Esophagus mucosa (tissue), 1 donor: ENCODE results near the gene ZNF865. TPM values are rescaled to one million over a fixed set of nuclear protein-coding genes. Genes with fewer than 3 reads are reported as not detected.

Experiments used
- ATAC-seq: fragments of 200-7000 bp; cut with Tn5 transposase; one replicate; pipeline ENCODE4 v1.9.1; 2020
- total RNA-seq: library from RNA; stranded (reverse); gene quantifications from one replicate; pipeline ENCODE4 v1.2.4, GENCODE V29; 2023
- donor health status: DM: yes; HTN: yes; CAD: no.

ZNF865 gene
- total RNA-seq, 1 donor from 2014 or later, result 5.3 TPM

GRCh38 chr19:55647732-55648584 lies 42.5 kb downstream of the ZNF865 start, which contains the start of gene CCDC106:
Gene CCDC106 (plus strand): TSS chr19:55648212. CDS start chr19:55649047, 835 bp downstream.
- ATAC-seq, result peak; percentile 21

GRCh38 chr19:55648585-55649267 lies 43.3 kb downstream of the ZNF865 start:
- ATAC-seq, result no peak

- no peak for ATAC-seq
Measured at GRCh38 chr19:55649268-55650125, 44.0 kb downstream of the ZNF865 start.

GRCh38 chr19:55650126-55650557 lies 44.7 kb downstream of the ZNF865 start:
- ATAC-seq, result no peak

GRCh38 chr19:55650602-55651230 lies 45.3 kb downstream of the ZNF865 start:
- no peak for ATAC-seq

GRCh38 chr19:55651236-55651635 lies 45.8 kb downstream of the ZNF865 start:
- no peak for ATAC-seq

- ATAC-seq, result no peak
Measured at GRCh38 chr19:55652311-55653128, 47.1 kb downstream of the ZNF865 start.

- peak; percentile 70 for ATAC-seq
Measured at GRCh38 chr19:55653651-55654322, 48.3 kb downstream of the ZNF865 start.

- peak; percentile 84 for ATAC-seq
Measured at GRCh38 chr19:55654323-55654867, 48.9 kb downstream of the ZNF865 start.

- ATAC-seq, result peak; percentile 71
Measured at GRCh38 chr19:55654868-55655647, 49.6 kb downstream of the ZNF865 start, which contains the start of gene U2AF2. Gene U2AF2 (plus strand): TSS chr19:55655035. CDS start chr19:55655105, 70 bp downstream.

- no peak for ATAC-seq
Measured at GRCh38 chr19:55655648-55656040, 50.2 kb downstream of the ZNF865 start.

- ATAC-seq, result no peak
Measured at GRCh38 chr19:55656552-55656951, 51.1 kb downstream of the ZNF865 start.

GRCh38 chr19:55656988-55657747 lies 51.7 kb downstream of the ZNF865 start:
- ATAC-seq, result no peak

GRCh38 chr19:55658846-55659459 lies 53.5 kb downstream of the ZNF865 start:
- no peak for ATAC-seq

- no peak for ATAC-seq
Measured at GRCh38 chr19:55659822-55660221, 54.4 kb downstream of the ZNF865 start.

- ATAC-seq, result no peak
Measured at GRCh38 chr19:55660404-55660803, 55.0 kb downstream of the ZNF865 start.

- no peak for ATAC-seq
Measured at GRCh38 chr19:55660991-55661390, 55.5 kb downstream of the ZNF865 start.

GRCh38 chr19:55661826-55662225 lies 56.4 kb downstream of the ZNF865 start:
- ATAC-seq, result no peak
